ENCODE measurements around the gene MTHFD1L.

Gene MTHFD1L

DNA sequence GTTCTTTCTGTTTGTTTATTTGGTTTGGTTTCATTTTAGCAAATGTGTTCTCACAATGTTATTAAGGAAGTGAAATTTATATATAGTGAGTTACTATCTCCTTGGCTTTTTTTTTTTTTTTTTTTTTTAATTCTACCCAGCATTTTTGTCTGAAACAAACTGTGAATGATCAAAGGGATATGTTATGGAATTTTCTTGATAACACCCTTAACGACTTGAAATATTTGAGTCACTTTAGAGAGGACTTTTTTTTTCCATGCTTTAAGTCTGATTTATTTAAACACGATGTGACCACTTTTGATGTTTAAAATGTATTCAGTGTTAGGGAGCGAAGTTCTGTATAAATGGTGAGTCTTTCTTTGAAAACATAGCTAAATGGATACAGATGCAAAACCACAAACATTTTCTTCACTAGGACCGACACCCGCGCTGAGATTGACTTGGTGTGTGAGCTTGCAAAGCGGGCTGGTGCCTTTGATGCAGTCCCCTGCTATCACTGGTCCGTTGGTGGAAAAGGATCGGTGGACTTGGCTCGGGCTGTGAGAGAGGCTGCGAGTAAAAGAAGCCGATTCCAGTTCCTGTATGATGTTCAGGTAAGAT, 149.7 kb downstream of the MTHFD1L start:
- H3K4me3 ChIP-seq (ENCODE audit: low read depth, low read length) = no peak overlapping the region
- no peak overlapping the region for H3K9ac ChIP-seq (ENCODE audit: low read length)
- peaks cover 5% of the 10 kb centered on the region for H3K4me1 ChIP-seq (ENCODE audit: control insufficient read depth, insufficient read depth, low read length)
- peaks cover 58% of the 10 kb centered on the region for H3K36me3 ChIP-seq (ENCODE audit: control insufficient read depth, insufficient read depth, low read length)
- no peaks in the 10 kb centered on the region for H3K9me3 ChIP-seq (ENCODE audit: control insufficient read depth, insufficient read depth, low read depth, low read length)
- H3K27me3 ChIP-seq (ENCODE audit: control insufficient read depth, insufficient read depth, low read length) = no peaks in the 10 kb centered on the region
- H3K27ac ChIP-seq (ENCODE audit: low read depth, low read length) = no peak overlapping the region

DNA sequence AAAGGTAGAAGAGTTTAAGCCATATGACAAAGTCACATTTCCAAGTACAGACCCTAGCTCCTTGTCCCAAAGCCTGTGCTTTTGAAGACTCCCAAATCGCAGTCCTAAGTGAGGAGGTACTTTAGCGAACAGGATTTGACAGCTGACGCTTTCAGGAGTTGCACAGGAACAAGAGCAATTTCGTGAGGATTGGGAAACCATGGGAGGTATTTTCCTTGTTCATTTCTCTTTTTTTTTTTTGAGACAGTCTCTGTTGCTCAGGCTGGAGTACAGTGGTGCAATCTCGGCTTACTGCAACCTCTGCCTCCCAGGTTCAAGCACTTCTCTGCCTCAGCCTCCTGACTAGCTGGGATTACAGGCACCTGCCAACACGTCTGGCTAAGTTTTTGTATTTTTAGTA, 150.6 kb downstream of the MTHFD1L start:
- peaks cover 64% of the 10 kb centered on the region for H3K36me3 ChIP-seq (ENCODE audit: control insufficient read depth, insufficient read depth, low read length)

DNA sequence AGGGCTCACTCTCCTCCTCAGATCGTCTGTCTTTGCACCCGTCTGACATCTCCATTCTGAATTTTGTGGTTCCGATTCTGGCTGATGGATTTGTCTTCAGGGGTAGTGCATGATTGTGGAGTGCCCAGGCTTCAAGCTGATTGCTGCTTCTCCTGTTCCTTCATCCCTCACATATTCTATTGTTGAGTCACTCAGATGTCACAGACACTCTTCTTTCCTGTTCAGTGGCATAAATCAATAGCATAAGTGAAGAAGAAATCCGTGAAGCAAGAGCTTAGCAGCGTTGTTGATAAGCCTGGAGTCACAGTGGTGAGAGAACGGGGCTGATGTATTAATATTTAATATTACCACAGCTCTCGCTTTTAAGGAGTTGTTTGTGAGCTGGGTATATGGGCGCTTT, 152.5 kb downstream of the MTHFD1L start:
- H3K27ac ChIP-seq (ENCODE audit: low read depth, low read length) = no peak overlapping the region
- no peaks in the 10 kb centered on the region for H3K9me3 ChIP-seq (ENCODE audit: control insufficient read depth, insufficient read depth, low read depth, low read length)
- H3K4me3 ChIP-seq (ENCODE audit: low read depth, low read length) = no peak overlapping the region
- peaks cover 26% of the 10 kb centered on the region for H3K4me1 ChIP-seq (ENCODE audit: control insufficient read depth, insufficient read depth, low read length)
- peaks cover 54% of the 10 kb centered on the region for H3K36me3 ChIP-seq (ENCODE audit: control insufficient read depth, insufficient read depth, low read length)
- no peaks in the 10 kb centered on the region for H3K27me3 ChIP-seq (ENCODE audit: control insufficient read depth, insufficient read depth, low read length)
- no peak overlapping the region for H3K9ac ChIP-seq (ENCODE audit: low read length)

More for the DNA sequence above, 150.6 kb downstream of the MTHFD1L start:
- no peaks in the 10 kb centered on the region for H3K27me3 ChIP-seq (ENCODE audit: control insufficient read depth, insufficient read depth, low read length)
- H3K4me1 ChIP-seq (ENCODE audit: control insufficient read depth, insufficient read depth, low read length) = peaks cover 12% of the 10 kb centered on the region; the same call in 1 of the 2 replicates
- no peaks in the 10 kb centered on the region for H3K9me3 ChIP-seq (ENCODE audit: control insufficient read depth, insufficient read depth, low read depth, low read length)
- H3K4me3 ChIP-seq (ENCODE audit: low read depth, low read length) = no peak overlapping the region
- no peak overlapping the region for H3K27ac ChIP-seq (ENCODE audit: low read depth, low read length)
- no peak overlapping the region for H3K9ac ChIP-seq (ENCODE audit: low read length)

DNA sequence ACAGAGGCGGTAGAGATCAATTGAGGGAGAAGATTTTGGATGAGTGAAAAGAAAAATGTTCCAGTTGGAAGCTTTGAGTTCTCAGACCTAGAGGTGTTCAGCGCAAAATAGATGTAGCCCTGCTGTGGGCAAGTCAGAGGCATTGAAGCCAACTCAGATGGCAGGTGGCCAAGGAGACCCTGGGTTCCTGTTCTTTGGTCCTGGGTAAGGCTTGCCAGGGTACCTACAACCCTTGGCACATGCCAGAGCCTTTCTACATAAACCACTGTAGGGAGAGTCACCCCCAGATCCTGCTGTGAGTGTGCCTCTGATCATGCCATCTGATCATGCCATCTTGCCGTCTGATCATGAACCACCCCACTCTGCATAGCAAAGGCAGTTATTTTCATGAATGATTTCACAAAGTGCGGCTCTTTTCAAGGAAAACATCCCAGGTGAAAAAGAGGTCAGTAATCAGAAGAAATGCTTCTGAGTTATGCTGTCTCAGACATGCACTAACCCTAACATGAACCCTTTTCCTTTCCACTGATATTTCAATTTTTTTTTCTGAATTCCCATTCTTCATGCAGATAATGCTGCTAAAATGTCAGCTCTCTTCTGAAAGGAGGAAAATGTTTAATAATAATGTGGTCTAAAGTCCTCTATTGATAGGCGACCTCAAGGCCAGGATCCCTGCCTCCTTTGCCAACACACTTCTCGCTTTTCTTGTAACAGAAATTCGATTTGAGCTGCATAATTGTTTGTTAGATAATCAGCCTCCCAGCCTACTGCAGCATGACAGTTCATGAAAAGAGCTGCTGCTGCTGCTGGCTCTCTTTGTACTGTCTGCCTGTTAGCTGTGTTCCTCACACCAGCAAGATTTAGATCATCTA, 153.6 kb downstream of the MTHFD1L start:
- Histone ChIP-seq H3K36me3 (ENCODE audit: control insufficient read depth, insufficient read depth, low read length) (peaks cover 58% of the 10 kb centered on the region), H3K9me3 (ENCODE audit: control insufficient read depth, insufficient read depth, low read depth, low read length) (no peaks in the 10 kb centered on the region), H3K27ac (ENCODE audit: low read depth, low read length) (no peak overlapping the region), H3K27me3 (ENCODE audit: control insufficient read depth, insufficient read depth, low read length) (no peaks in the 10 kb centered on the region), H3K4me1 (ENCODE audit: control insufficient read depth, insufficient read depth, low read length) (peaks cover 26% of the 10 kb centered on the region), H3K9ac (ENCODE audit: low read length) (no peak overlapping the region), H3K4me3 (ENCODE audit: low read depth, low read length) (no peak overlapping the region)

DNA sequence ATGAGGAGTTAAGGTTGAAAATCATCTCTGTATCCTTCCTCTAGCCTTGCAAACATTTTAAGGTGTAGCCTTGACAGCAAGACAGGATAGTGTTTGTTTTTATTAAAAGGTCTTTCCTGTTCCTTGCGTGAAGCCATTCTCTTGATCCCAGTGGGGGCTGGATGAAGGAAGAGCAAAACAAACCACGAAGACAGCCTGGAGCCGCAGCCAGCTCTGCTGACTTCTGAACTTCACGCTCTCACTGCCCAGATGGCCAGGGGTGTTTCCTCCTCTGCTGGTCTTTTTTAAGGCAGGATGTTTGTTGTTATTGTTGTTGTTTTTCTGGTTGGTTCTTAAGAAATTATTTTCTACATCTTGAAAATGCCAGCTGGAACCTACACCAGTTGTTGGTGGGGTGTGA, 156.4 kb downstream of the MTHFD1L start:
- Histone ChIP-seq H3K4me3 (ENCODE audit: low read depth, low read length) (no peak overlapping the region), H3K27me3 (ENCODE audit: control insufficient read depth, insufficient read depth, low read length) (no peaks in the 10 kb centered on the region), H3K9me3 (ENCODE audit: control insufficient read depth, insufficient read depth, low read depth, low read length) (no peaks in the 10 kb centered on the region), H3K9ac (ENCODE audit: low read length) (no peak overlapping the region), H3K36me3 (ENCODE audit: control insufficient read depth, insufficient read depth, low read length) (peaks cover 49% of the 10 kb centered on the region), H3K27ac (ENCODE audit: low read depth, low read length) (no peak overlapping the region), H3K4me1 (ENCODE audit: control insufficient read depth, insufficient read depth, low read length) (peaks cover 23% of the 10 kb centered on the region)

DNA sequence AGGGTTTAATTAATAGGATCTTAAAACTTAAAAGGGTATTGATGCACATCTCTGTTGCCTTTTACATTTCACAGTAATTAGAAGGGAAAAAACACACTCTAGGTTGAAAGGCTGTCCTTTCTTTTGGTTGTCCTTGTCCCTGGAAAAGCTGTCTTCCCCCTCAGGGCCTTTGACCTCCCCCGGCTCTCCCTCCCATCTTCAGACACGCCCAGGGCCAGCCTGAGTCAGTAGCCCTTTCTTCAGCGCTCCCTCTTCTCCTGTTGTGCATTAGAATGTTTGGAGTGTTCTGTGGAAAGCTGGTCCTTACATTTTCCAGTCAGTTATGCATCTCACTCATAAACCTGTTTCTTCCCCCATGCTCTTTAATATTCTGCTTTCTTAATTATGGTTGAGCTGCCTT, 157.0 kb downstream of the MTHFD1L start:
- Histone ChIP-seq H3K4me3 (ENCODE audit: low read depth, low read length) (no peak overlapping the region), H3K9me3 (ENCODE audit: control insufficient read depth, insufficient read depth, low read depth, low read length) (no peaks in the 10 kb centered on the region), H3K27ac (ENCODE audit: low read depth, low read length) (no peak overlapping the region), H3K36me3 (ENCODE audit: control insufficient read depth, insufficient read depth, low read length) (peaks cover 48% of the 10 kb centered on the region), H3K4me1 (ENCODE audit: control insufficient read depth, insufficient read depth, low read length) (peaks cover 23% of the 10 kb centered on the region), H3K27me3 (ENCODE audit: control insufficient read depth, insufficient read depth, low read length) (no peaks in the 10 kb centered on the region), H3K9ac (ENCODE audit: low read length) (no peak overlapping the region)

DNA sequence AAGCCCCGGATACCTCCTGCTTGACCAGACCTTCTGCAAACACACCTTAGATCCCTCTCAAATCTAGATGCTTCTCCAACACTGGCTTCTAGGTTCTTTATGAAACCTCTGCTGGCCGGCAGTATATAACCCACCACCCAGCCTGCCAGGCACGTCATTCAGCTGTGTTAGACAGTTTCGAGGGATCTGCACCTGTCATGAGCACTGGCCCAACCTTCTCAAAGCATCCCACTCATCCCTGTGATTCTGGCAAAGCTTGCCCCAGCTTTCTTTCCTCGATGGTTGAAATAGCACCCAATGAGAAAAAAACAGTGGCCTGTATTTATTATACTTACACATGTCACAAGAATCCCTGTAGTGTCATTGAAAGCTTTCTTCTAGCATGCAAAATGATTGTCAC, 157.8 kb downstream of the MTHFD1L start:
- Histone ChIP-seq H3K4me3 (ENCODE audit: low read depth, low read length) (no peak overlapping the region), H3K27me3 (ENCODE audit: control insufficient read depth, insufficient read depth, low read length) (no peaks in the 10 kb centered on the region), H3K27ac (ENCODE audit: low read depth, low read length) (no peak overlapping the region), H3K36me3 (ENCODE audit: control insufficient read depth, insufficient read depth, low read length) (peaks cover 48% of the 10 kb centered on the region), H3K4me1 (ENCODE audit: control insufficient read depth, insufficient read depth, low read length) (peaks cover 23% of the 10 kb centered on the region), H3K9ac (ENCODE audit: low read length) (no peak overlapping the region), H3K9me3 (ENCODE audit: control insufficient read depth, insufficient read depth, low read depth, low read length) (no peaks in the 10 kb centered on the region)

DNA sequence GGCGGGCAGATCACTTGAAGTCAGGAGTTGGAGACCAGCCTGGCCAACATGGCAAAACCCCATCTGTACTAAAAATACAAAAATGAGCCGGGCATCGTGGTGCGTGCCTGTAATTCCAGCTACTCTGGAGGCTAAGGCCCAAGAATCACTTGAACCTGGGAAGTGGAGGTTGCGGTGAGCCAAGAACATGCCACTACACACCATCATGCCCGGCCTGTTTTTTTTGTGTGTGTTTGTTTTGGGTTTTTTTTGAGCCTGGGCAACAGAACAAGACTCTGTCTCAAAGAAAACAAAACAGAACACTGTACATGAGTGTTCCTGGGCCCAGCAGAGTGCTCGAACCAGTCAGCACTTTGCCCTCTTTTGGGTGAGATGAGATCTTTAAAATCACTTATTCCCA, 159.1 kb downstream of the MTHFD1L start:
- no peaks in the 10 kb centered on the region for H3K9me3 ChIP-seq (ENCODE audit: control insufficient read depth, insufficient read depth, low read depth, low read length)
- H3K36me3 ChIP-seq (ENCODE audit: control insufficient read depth, insufficient read depth, low read length) = peaks cover 38% of the 10 kb centered on the region
- H3K27me3 ChIP-seq (ENCODE audit: control insufficient read depth, insufficient read depth, low read length) = no peaks in the 10 kb centered on the region
- H3K9ac ChIP-seq (ENCODE audit: low read length) = no peak overlapping the region
- H3K27ac ChIP-seq (ENCODE audit: low read depth, low read length) = no peak overlapping the region
- no peak overlapping the region for H3K4me3 ChIP-seq (ENCODE audit: low read depth, low read length)
- H3K4me1 ChIP-seq (ENCODE audit: control insufficient read depth, insufficient read depth, low read length) = peaks cover 23% of the 10 kb centered on the region

DNA sequence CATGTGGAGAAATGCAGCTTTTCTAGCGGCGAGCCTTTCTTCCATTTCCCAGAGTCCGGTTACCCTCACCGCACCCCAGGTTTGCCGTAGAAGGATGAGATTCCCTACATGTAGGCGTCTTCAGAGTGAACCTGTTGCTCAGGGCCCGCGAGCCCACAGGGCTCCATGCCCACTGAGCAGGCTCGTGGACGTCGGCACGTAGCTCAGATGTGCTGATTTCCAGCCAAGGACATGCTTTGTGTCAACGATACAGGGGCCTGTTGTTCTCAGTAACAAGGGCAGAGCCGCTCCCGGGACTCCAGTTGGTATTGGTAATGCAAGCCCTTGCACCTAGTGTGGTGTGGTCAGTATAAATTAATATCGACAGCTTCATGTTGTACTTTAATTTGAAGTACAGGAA, 159.6 kb downstream of the MTHFD1L start:
- Histone ChIP-seq H3K9ac (ENCODE audit: low read length) (no peak overlapping the region), H3K27me3 (ENCODE audit: control insufficient read depth, insufficient read depth, low read length) (no peaks in the 10 kb centered on the region), H3K9me3 (ENCODE audit: control insufficient read depth, insufficient read depth, low read depth, low read length) (no peaks in the 10 kb centered on the region), H3K27ac (ENCODE audit: low read depth, low read length) (no peak overlapping the region), H3K36me3 (ENCODE audit: control insufficient read depth, insufficient read depth, low read length) (peaks cover 34% of the 10 kb centered on the region), H3K4me3 (ENCODE audit: low read depth, low read length) (no peak overlapping the region), H3K4me1 (ENCODE audit: control insufficient read depth, insufficient read depth, low read length) (peaks cover 23% of the 10 kb centered on the region)

DNA sequence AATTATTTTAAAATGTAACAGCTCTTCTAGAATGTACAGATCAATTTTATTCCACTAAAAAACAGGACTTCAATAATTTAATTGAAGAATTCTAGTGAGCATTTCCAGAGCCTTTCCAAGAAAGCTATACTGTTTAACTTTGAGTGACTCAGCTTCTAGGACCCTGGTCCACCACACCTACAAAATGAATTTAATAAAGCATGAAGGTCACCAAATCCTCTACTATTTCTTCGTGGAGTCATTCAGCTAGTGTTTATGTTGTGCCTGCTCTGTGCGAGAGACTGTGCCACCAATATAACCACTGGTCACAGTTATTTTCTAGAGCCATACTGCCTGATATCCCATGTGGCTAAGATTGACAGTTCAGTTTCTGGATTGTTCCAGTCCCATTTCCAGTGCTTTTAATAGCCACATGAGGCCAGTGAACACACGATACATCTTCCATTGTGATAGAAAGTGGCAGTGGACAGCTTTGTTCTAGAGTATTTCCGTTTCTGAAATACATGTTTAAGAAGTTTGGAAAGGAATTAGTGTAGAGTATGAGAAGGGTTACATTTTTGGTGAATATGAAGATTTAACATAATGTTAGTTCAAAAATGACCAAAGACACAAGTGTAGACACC, 160.7 kb downstream of the MTHFD1L start:
- peaks cover 26% of the 10 kb centered on the region for H3K36me3 ChIP-seq (ENCODE audit: control insufficient read depth, insufficient read depth, low read length)
- no peaks in the 10 kb centered on the region for H3K9me3 ChIP-seq (ENCODE audit: control insufficient read depth, insufficient read depth, low read depth, low read length)
- peaks cover 13% of the 10 kb centered on the region for H3K4me1 ChIP-seq (ENCODE audit: control insufficient read depth, insufficient read depth, low read length)
- H3K4me3 ChIP-seq (ENCODE audit: low read depth, low read length) = no peak overlapping the region
- H3K27ac ChIP-seq (ENCODE audit: low read depth, low read length) = no peak overlapping the region
- H3K27me3 ChIP-seq (ENCODE audit: control insufficient read depth, insufficient read depth, low read length) = no peaks in the 10 kb centered on the region
- H3K9ac ChIP-seq (ENCODE audit: low read length) = no peak overlapping the region

DNA sequence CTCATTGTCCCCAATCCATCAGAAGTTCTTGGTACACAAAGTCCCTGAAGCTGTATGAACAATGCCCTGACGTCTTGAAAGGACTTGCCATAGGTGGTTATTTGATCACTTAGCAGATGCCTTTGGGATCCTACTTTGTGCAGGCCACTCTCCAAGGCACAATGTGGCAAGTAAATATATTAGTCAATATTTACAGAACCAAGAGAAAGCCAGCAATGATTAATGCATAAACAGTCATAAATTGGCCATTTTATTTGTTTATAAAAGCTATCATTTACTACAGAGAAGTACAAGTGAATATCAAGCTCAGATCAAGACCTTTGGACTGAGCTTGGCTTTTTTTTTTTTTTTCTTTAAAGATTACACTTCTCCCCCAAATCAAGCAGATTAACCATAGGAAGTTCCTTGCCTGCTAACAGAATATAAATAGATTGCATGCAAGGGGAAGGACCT, 161.8 kb downstream of the MTHFD1L start:
- Histone ChIP-seq H3K4me1 (ENCODE audit: control insufficient read depth, insufficient read depth, low read length) (peaks cover 5% of the 10 kb centered on the region; the same call in 1 of the 2 replicates), H3K9me3 (ENCODE audit: control insufficient read depth, insufficient read depth, low read depth, low read length) (no peaks in the 10 kb centered on the region), H3K9ac (ENCODE audit: low read length) (no peak overlapping the region), H3K4me3 (ENCODE audit: low read depth, low read length) (no peak overlapping the region), H3K27me3 (ENCODE audit: control insufficient read depth, insufficient read depth, low read length) (no peaks in the 10 kb centered on the region), H3K27ac (ENCODE audit: low read depth, low read length) (no peak overlapping the region), H3K36me3 (ENCODE audit: control insufficient read depth, insufficient read depth, low read length) (peaks cover 28% of the 10 kb centered on the region)

All from HUES6 (cell line).